Measurements from ENCODE around the gene METTL8.

DNA sequence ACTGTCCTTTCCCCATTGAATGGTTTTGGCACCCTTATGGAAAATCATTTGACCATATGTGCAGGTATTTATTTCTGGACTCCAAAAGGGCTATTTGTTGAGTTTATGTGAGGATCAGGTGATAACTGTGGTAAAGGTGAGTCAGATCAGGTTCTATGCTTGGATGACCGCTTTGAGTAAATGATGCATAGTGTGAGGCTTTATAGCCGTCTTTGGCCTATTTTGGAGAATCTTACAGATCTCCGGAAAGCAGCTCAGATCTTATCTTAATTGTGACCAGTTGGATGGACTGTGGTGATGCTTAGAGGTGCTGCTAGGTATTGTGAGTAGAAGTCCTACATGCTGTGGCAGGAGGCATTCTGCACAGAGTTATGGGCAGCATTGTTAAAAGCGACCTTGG is 126.2 kb downstream of the METTL8 start:
- TF ChIP-seq EZH2 (IDR thresholded peaks at IDR 0.05), result no peak
- no peak for TF ChIP-seq POLR2AphosphoS5 (IDR thresholded peaks at IDR 0.05; ENCODE audit: borderline replicate concordance, low read depth, low read length)

Data from SK-N-MC (cell line).